ENCODE results near the gene HTR1B.

Gene HTR1B

GRCh38 chr6:77466451-77467437, 3.5 kb upstream of the HTR1B start:
- DNase-seq (ENCODE audit: low read depth), result peak; percentile 47
- Histone ChIP-seq H3K4me3 (ENCODE audit: low read length) (peak overlapping the region; percentile 90), H3K4me1 (ENCODE audit: control insufficient read depth, insufficient read depth, low read length) (peaks cover 15% of the 10 kb centered on the region)

GRCh38 chr6:77466055-77466450, 2.8 kb upstream of the HTR1B start:
- Histone ChIP-seq H3K36me3 (ENCODE audit: control insufficient read depth, insufficient read depth, low read length, severe bottlenecking) (no peaks in the 10 kb centered on the region), H3K4me3 (ENCODE audit: low read length) (peak overlapping the region; percentile 90), H3K9me3 (ENCODE audit: control insufficient read depth, low read length) (no peaks in the 10 kb centered on the region), H3K9ac (ENCODE audit: low read length) (peak overlapping the region; percentile 80), H3K27me3 (replicated peaks; ENCODE audit: control insufficient read depth, insufficient read depth, low read length) (peaks cover 39% of the 10 kb centered on the region), H3K4me1 (ENCODE audit: control insufficient read depth, insufficient read depth, low read length) (peaks cover 10% of the 10 kb centered on the region)
- DNase-seq (ENCODE audit: low read depth), result peak; percentile 89

More at GRCh38 chr6:77466451-77467437, 3.5 kb upstream of the HTR1B start:
- Histone ChIP-seq H3K36me3 (ENCODE audit: control insufficient read depth, insufficient read depth, low read length, severe bottlenecking) (no peaks in the 10 kb centered on the region), H3K9me3 (ENCODE audit: control insufficient read depth, low read length) (no peaks in the 10 kb centered on the region), H3K9ac (ENCODE audit: low read length) (peak overlapping the region; percentile 80), H3K27me3 (replicated peaks; ENCODE audit: control insufficient read depth, insufficient read depth, low read length) (peaks cover 36% of the 10 kb centered on the region)

DNA sequence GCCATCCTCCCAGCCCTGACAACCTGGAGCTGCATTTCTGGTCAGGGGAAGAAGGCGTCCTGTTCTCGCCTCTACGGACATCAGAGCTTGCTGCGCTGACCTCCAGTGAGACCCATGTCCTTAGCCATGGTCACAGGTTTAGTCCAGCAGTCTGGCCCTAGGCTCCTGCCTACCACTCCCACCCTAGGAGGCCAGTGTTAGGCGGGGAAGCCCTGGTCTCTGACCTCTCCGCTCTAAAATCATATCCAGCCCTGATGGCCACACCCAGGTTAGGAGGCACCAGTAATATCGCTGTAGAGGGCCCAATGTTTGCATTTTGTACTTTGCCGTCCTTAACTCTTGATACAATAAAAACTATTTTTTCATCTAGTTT, 1.2 kb upstream of the HTR1B start:
- Histone ChIP-seq H3K36me3 (ENCODE audit: control insufficient read depth, insufficient read depth, low read length, severe bottlenecking) (no peaks in the 10 kb centered on the region), H3K9ac (ENCODE audit: low read length) (no peak overlapping the region), H3K27me3 (replicated peaks; ENCODE audit: control insufficient read depth, insufficient read depth, low read length) (peaks cover 39% of the 10 kb centered on the region), H3K9me3 (ENCODE audit: control insufficient read depth, low read length) (no peaks in the 10 kb centered on the region), H3K4me1 (ENCODE audit: control insufficient read depth, insufficient read depth, low read length) (peaks cover 5% of the 10 kb centered on the region), H3K4me3 (ENCODE audit: low read length) (peak overlapping the region; percentile 13)
- no peak for DNase-seq (ENCODE audit: low read depth)

GRCh38 chr6:77463861-77464494, 687 bp upstream of the HTR1B start:
- H3K36me3 ChIP-seq (ENCODE audit: control insufficient read depth, insufficient read depth, low read length, severe bottlenecking), result no peaks in the 10 kb centered on the region
- no peaks in the 10 kb centered on the region for H3K9me3 ChIP-seq (ENCODE audit: control insufficient read depth, low read length)
- H3K4me1 ChIP-seq (ENCODE audit: control insufficient read depth, insufficient read depth, low read length), result peaks cover 5% of the 10 kb centered on the region
- peak; percentile 43 for DNase-seq (ENCODE audit: low read depth)
- H3K27me3 ChIP-seq (replicated peaks; ENCODE audit: control insufficient read depth, insufficient read depth, low read length), result peaks cover 39% of the 10 kb centered on the region
- no peak overlapping the region for H3K9ac ChIP-seq (ENCODE audit: low read length)
- peak overlapping the region; percentile 13 for H3K4me3 ChIP-seq (ENCODE audit: low read length)

DNA sequence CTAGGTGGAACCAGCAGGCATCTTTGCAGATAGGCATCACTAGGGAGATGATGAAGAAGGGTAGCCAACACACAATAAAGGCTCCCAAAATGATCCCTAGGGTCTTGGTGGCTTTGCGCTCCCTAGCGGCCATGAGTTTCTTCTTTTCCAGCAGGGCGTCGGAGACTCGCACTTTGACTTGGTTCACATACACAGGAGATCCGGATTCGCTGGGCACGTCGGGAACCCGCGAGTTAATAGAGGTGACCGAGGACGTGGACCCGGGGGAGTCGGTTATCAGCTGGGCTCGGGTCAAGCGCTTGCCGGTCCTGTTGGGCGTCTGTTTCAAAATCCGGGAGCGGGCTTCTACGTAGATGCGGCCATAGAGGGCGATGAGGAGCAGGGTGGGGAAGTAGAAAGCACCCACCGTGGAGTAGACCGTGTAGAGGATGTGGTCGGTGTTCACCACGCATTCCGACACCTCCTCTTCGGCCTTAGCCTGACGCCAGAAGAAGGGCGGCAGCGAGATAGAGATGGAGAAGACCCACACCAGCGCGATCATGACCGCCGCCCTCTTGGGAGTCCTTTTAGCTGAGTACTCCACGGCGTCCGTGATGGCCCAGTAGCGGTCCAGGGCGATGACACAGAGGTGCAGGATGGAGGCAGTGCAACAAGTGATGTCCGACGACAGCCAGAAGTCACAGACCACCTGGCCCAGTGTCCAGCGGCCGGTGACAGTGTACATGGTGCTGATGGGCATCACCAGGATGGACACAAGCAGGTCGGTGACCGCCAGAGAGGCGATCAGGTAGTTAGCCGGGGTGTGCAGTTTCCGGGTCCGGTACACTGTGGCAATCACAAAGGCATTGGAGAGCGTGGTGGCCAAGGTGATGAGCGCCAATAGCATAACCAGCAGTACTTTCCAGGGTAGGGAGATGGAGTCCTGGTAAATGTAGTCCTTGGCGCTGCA, 658 bp downstream of the HTR1B start:
- Histone ChIP-seq H3K9ac (ENCODE audit: low read length) (no peak overlapping the region), H3K9me3 (ENCODE audit: control insufficient read depth, low read length) (no peaks in the 10 kb centered on the region), H3K27me3 (replicated peaks; ENCODE audit: control insufficient read depth, insufficient read depth, low read length) (peaks cover 39% of the 10 kb centered on the region), H3K4me1 (ENCODE audit: control insufficient read depth, insufficient read depth, low read length) (peaks cover 5% of the 10 kb centered on the region), H3K4me3 (ENCODE audit: low read length) (peak overlapping the region; percentile 9), H3K36me3 (ENCODE audit: control insufficient read depth, insufficient read depth, low read length, severe bottlenecking) (no peaks in the 10 kb centered on the region)
- no peak for DNase-seq (ENCODE audit: low read depth)

GRCh38 chr6:77461796-77462195, 1.5 kb downstream of the HTR1B start:
- peaks cover 12% of the 10 kb centered on the region for H3K4me1 ChIP-seq (ENCODE audit: control insufficient read depth, insufficient read depth, low read length)
- peaks cover 39% of the 10 kb centered on the region for H3K27me3 ChIP-seq (replicated peaks; ENCODE audit: control insufficient read depth, insufficient read depth, low read length)
- DNase-seq (ENCODE audit: low read depth), result no peak
- no peak overlapping the region for H3K4me3 ChIP-seq (ENCODE audit: low read length)
- H3K36me3 ChIP-seq (ENCODE audit: control insufficient read depth, insufficient read depth, low read length, severe bottlenecking), result no peaks in the 10 kb centered on the region
- H3K9ac ChIP-seq (ENCODE audit: low read length), result no peak overlapping the region
- H3K9me3 ChIP-seq (ENCODE audit: control insufficient read depth, low read length), result no peaks in the 10 kb centered on the region

DNA sequence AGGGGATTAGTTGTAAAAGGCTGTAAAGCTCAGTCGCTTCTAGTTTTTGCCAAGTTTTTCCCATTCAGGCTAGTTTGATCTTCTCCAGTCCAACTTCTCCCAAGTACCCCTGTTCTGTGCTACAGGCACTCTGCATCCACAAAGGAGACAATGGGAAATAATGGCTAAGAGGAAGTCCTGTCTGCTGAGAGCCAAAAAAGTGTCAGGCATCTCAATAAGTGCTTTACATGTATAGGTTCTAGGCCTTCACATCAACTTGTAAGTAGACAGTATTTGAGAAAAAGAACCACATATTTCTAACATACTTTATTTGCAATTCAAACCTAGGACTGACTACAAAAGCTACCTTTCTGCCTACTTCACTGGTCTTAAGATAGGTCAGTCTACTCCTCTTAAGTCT, 4.9 kb downstream of the HTR1B start:
- H3K36me3 ChIP-seq (ENCODE audit: control insufficient read depth, insufficient read depth, low read length, severe bottlenecking), result no peaks in the 10 kb centered on the region
- no peak for DNase-seq (ENCODE audit: low read depth)
- no peak overlapping the region for H3K4me3 ChIP-seq (ENCODE audit: low read length)
- H3K4me1 ChIP-seq (ENCODE audit: control insufficient read depth, insufficient read depth, low read length), result peaks cover 21% of the 10 kb centered on the region
- H3K27me3 ChIP-seq (replicated peaks; ENCODE audit: control insufficient read depth, insufficient read depth, low read length), result peaks cover 19% of the 10 kb centered on the region
- H3K9me3 ChIP-seq (ENCODE audit: control insufficient read depth, low read length), result no peaks in the 10 kb centered on the region
- no peak overlapping the region for H3K9ac ChIP-seq (ENCODE audit: low read length)

DNA sequence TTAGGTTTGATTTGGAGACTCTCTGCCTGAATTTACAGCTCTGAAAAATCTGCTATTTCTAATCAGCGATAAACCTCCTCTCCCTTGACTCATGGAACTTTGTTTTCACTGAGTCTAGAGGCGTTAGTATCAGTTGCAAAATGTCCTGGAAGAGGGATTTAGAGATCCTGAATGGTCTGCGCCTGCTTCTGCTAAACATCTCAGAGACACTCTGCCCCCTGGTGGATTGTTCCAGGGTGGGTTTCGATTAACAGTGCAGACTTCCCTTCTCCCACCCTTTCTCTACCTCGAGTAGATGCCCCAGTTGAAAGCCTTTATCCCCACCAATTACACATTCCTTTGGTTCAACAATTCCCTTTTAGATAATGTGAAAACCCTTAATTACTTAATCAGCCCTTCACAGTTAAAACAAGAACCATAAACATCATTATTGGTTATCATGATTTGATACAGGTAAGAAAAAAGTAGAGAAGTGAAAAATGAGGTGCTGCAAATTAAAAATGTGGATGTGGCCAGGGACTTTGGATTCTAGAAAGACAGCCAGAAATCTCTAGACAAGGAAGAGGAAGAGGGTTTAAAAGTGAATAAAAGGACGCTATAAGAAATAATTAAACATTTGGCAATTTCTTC, 5.5 kb downstream of the HTR1B start:
- Histone ChIP-seq H3K4me3 (ENCODE audit: low read length) (peak overlapping the region; percentile 31), H3K36me3 (ENCODE audit: control insufficient read depth, insufficient read depth, low read length, severe bottlenecking) (no peaks in the 10 kb centered on the region), H3K9me3 (ENCODE audit: control insufficient read depth, low read length) (no peaks in the 10 kb centered on the region), H3K27me3 (replicated peaks; ENCODE audit: control insufficient read depth, insufficient read depth, low read length) (peaks cover 14% of the 10 kb centered on the region), H3K4me1 (ENCODE audit: control insufficient read depth, insufficient read depth, low read length) (peaks cover 21% of the 10 kb centered on the region), H3K9ac (ENCODE audit: low read length) (peak overlapping the region; percentile 56)
- peak; percentile 97 for DNase-seq (ENCODE audit: low read depth)

- Histone ChIP-seq H3K36me3 (ENCODE audit: control insufficient read depth, insufficient read depth, low read length, severe bottlenecking) (no peaks in the 10 kb centered on the region), H3K4me1 (ENCODE audit: control insufficient read depth, insufficient read depth, low read length) (peaks cover 21% of the 10 kb centered on the region), H3K9ac (ENCODE audit: low read length) (peak overlapping the region; percentile 56), H3K27me3 (replicated peaks; ENCODE audit: control insufficient read depth, insufficient read depth, low read length) (peaks cover 2% of the 10 kb centered on the region), H3K4me3 (ENCODE audit: low read length) (peak overlapping the region; percentile 51), H3K9me3 (ENCODE audit: control insufficient read depth, low read length) (no peaks in the 10 kb centered on the region)
- DNase-seq (ENCODE audit: low read depth), result peak; percentile 97
Measured at GRCh38 chr6:77456531-77457248, 6.6 kb downstream of the HTR1B start.

GRCh38 chr6:77455271-77455670, 8.0 kb downstream of the HTR1B start:
- Histone ChIP-seq H3K27me3 (replicated peaks; ENCODE audit: control insufficient read depth, insufficient read depth, low read length) (no peaks in the 10 kb centered on the region), H3K36me3 (ENCODE audit: control insufficient read depth, insufficient read depth, low read length, severe bottlenecking) (no peaks in the 10 kb centered on the region), H3K9me3 (ENCODE audit: control insufficient read depth, low read length) (no peaks in the 10 kb centered on the region), H3K9ac (ENCODE audit: low read length) (no peak overlapping the region), H3K4me3 (ENCODE audit: low read length) (no peak overlapping the region), H3K4me1 (ENCODE audit: control insufficient read depth, insufficient read depth, low read length) (peaks cover 26% of the 10 kb centered on the region)
- peak; percentile 50 for DNase-seq (ENCODE audit: low read depth)

Data from adipocyte (in vitro differentiated cells).